GM10266 (cell line): ENCODE measurements around the gene CTNNAL1.
A peak's percentile ranks its signal among the peaks of the same experiment; 100 is the strongest.
"Not testable (repeated sequence)": the region's sequence is repeated elsewhere in the genome, so short reads cannot be mapped to it uniquely, and the experiment has no call there.

Source experiments
- DNase-seq: peaks from one replicate; pipeline ENCODE4 v3.0.0; 2012; ENCODE audit errors: extremely low spot score
- TF ChIP-seq, protein P1 (sequence below): IDR thresholded peaks from 2 replicates; pipeline ENCODE4 v1.5.1; 2012; ENCODE audit warnings: mild to moderate bottlenecking, low read depth; ENCODE audit not compliant: control insufficient read depth, insufficient read depth; ENCODE audit errors: missing control alignments

The CTNNAL1 gene

DNA sequence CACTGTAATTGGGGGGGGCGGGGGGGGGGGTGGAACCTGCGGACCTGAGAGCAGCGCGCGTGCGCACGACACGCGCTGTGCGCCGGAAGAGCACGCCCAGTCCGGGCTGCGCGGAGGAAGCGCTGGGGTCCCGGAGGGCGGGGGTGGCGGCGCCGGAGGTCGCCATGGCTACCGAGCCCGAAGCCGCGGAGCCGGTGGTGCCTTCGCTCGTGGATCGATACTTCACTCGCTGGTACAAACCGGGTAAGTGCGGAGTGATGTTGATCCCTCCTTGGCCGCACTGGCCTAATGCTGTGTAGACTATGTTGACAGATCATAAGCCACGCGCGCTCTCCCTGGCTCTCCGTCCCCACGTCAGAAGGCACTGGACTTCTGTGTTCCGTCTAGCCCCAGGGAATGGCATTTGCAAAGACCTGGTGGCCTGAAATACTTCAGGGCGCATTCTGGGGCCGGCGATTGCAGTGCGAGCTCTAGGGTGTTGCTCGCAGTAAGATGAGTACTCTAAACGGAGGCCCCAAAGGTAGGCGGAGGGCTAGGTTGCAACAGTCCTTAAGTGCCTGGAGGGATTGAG lies 78.9 kb downstream of the CTNNAL1 start, which contains the start of gene ABITRAM:
ABITRAM (plus strand) TSS at position 78 of the 571 bp plus-strand sequence; CDS start at position 165, 87 bp downstream.
- DNase-seq = peak; percentile 87
- TF ChIP-seq, protein P1, sequence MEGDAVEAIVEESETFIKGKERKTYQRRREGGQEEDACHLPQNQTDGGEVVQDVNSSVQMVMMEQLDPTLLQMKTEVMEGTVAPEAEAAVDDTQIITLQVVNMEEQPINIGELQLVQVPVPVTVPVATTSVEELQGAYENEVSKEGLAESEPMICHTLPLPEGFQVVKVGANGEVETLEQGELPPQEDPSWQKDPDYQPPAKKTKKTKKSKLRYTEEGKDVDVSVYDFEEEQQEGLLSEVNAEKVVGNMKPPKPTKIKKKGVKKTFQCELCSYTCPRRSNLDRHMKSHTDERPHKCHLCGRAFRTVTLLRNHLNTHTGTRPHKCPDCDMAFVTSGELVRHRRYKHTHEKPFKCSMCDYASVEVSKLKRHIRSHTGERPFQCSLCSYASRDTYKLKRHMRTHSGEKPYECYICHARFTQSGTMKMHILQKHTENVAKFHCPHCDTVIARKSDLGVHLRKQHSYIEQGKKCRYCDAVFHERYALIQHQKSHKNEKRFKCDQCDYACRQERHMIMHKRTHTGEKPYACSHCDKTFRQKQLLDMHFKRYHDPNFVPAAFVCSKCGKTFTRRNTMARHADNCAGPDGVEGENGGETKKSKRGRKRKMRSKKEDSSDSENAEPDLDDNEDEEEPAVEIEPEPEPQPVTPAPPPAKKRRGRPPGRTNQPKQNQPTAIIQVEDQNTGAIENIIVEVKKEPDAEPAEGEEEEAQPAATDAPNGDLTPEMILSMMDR = no peak

DNA sequence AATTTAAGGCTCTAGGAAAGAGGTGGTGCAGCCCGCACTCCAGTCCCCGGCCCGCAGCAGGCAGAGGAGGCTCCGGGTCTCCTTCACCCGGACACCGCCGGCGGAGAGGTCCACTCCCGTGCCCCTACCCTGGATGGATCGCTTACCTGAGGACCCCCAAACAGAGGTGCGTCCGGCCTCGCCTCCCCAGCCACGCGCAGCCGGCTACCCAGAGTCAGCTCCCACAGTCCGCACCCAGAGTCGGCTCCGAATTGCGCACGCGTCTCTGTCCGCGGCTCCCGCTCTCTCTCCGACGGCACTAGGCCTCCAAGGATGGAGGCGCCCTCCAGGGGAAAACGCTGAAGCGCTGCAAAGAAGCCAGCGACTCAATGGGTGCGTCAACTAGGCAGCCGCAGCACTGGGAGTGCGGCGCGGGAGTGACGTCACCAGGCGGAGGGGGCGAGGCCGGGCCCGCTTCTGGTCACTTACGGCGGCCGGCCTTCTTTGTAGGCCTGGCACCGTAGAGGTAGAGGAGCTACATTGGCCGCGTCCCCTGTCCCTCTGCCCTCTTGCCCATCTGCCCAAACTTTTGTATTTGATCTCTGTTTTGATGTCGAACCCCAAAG lies 79.5 kb downstream of the CTNNAL1 start, which contains the start of gene ELP1:
ELP1 (minus strand) TSS at position 407 of the 605 bp plus-strand sequence. CDS start 2,978 bp downstream, outside the sequence.
- TF ChIP-seq, protein P1 = peak; percentile 52
- DNase-seq = peak; percentile 87

DNA sequence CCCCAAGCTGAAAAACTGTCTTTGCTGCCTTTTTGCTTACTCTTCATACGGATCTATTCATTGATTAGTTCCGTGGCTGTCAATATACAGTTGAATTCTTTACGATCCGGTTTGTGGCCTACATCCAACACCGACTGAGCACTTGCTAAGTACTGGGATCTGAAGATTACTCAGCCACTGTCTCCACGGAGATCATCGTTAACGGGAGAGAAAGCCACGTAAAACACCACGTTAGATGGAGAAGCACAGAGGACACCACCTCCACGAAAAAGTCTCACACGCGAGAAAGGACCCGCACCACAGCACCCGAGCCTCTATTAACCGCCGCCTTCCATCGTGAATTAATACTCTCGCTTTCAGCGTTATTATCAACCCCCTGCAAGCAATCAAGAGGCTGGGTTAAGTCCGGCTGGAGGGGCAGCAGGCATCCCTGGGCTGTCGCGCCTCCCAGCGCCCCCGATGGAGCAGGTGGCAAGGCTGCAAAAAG lies 80.0 kb downstream of the CTNNAL1 start:
- TF ChIP-seq, protein P1 = no peak
- DNase-seq = no peak

DNA sequence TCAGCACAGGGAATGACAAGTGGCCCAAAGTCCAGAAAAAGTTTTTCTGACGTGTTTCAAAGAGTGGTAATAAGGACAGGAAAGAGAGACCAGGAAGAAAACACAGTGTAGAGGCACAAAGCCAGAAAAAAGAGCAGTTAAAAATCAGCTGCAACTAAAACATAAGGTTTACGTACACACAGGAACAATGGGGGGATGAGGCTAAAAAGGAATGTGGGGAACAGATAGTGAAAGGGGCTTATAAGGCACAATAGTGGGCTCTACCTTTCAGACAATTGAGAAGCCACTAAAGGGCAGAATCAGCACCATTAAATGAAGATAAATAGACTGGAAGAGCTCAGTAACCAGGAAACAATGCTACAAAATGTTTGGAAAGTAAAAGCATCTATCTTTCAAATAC lies 84.9 kb downstream of the CTNNAL1 start:
- no peak for DNase-seq
- TF ChIP-seq, protein P1 = no peak

DNA sequence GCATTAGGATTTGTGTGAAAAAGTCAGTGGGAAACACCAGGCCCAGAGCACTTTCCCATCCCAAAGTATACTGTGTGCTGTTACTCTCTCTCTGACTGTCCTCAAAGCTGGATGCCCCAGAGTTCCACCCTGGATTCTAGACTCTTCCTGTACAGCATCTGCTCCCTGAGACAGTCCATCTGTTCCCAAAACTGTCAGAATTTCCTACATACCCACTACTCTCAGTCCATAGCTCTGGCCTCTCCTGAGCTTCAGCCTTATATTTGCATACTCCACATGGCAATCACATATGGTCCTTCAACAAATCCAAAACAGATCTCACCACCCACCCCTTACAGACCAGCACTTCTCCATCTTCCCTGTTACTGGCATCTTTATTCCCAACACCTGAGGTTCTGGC lies 88.8 kb downstream of the CTNNAL1 start:
- no peak for DNase-seq
- TF ChIP-seq, protein P1 = no peak

DNA sequence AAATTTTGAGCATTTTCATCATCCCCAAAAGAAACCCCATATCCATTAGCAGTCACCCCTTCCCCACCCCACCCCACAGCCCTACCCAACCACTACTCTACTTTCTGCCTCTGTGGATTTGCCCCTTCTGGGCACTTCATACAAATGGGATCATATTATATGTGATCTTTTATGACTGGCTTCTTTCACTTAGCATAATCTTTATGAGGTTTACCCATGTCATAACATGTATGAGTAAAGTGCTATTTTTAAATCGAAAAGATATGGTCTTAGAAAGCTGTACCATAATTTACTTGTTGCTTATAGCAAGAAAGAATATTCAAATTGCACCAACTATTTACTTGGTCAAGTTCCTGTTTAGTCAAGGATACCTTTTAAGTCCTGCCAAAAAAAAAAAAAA lies 92.1 kb downstream of the CTNNAL1 start:
- TF ChIP-seq, protein P1 = no peak
- DNase-seq = no peak

DNA sequence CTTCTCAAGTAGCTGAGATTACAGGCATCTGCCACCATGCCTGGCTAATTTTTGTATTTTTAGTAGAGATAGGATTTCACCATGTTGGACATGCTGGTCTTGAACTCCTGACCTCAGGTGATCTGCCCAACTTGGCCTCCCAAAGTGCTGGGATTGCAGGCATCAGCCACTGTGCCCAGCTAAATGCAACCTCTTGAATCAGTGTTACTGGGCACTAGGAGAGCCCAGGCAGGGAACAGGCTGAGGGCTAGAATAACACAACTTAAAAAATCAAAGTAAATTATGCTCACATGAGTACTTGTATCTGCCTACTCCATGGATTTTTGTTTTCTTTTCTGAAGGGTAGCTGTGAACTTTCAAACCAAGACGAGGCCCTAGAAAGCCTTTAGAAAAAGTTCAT lies 92.9 kb downstream of the CTNNAL1 start:
- not testable (repeated sequence) for DNase-seq
